NB4 (cell line): Measurements from ENCODE around the gene WDR11.

Source experiments
- DNase-seq: peaks from one replicate; pipeline ENCODE4 v3.0.0; 2010; ENCODE audit warnings: low read depth
- H3K4me3 ChIP-seq: one replicate; pipeline ENCODE4 v1.5.1; 2011; ENCODE audit warnings: mild to moderate bottlenecking, low read depth, low read length, moderate library complexity
- CTCF ChIP-seq: IDR thresholded peaks from one replicate; pipeline ENCODE4 v1.5.1; 2012; ENCODE audit warnings: low read depth, low read length
- MYC ChIP-seq: IDR thresholded peaks from 2 replicates; pipeline ENCODE4 v1.6.1; 2011; ENCODE audit warnings: low read depth, low read length
- POLR2A ChIP-seq: IDR thresholded peaks from 2 replicates; pipeline ENCODE4 v1.6.1; 2011; ENCODE audit warnings: mild to moderate bottlenecking; ENCODE audit not compliant: insufficient read length; ENCODE audit errors: extremely low read depth
- TF ChIP-seq, protein P1 (sequence below): IDR thresholded peaks from 2 replicates; pipeline ENCODE4 v1.6.1; 2011; ENCODE audit warnings: low read depth, low read length

WDR11 gene

GRCh38 chr10:120943542-120943941 lies 92.4 kb downstream of the WDR11 start:
- no peak for DNase-seq
- TF ChIP-seq MYC = no peak
- no peak for TF ChIP-seq CTCF
- TF ChIP-seq, protein P1, sequence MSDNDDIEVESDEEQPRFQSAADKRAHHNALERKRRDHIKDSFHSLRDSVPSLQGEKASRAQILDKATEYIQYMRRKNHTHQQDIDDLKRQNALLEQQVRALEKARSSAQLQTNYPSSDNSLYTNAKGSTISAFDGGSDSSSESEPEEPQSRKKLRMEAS = no peak
- no peak for TF ChIP-seq POLR2A
- H3K4me3 ChIP-seq = no peak overlapping the region

- no peak for DNase-seq
- no peak overlapping the region for H3K4me3 ChIP-seq
- no peak for TF ChIP-seq MYC
- no peak for TF ChIP-seq CTCF
- TF ChIP-seq POLR2A = no peak
- TF ChIP-seq, protein P1 = no peak
Observed at GRCh38 chr10:120944586-120945125, 93.5 kb downstream of the WDR11 start.

DNA sequence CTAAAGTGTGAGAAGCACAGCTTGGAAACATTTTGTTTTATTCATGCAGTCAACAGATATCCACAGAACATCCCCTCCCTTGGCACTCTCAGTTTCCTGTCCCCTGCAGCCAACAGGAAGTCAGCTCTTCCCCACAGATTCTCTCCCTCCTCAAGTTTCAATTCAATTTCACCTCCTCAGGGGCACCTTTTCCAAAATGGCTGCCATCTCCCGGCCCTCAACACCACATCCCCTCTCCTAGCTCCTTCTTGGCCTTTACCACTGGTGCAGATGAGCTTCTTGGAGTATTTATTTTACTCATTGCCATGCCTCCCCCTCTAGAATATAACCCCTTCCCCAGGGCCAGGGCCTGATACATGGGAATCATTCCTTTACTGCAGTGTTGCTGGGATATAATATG lies 94.0 kb downstream of the WDR11 start:
- DNase-seq = no peak
- no peak overlapping the region for H3K4me3 ChIP-seq
- TF ChIP-seq POLR2A = no peak
- no peak for TF ChIP-seq CTCF
- no peak for TF ChIP-seq MYC
- TF ChIP-seq, protein P1 = no peak

DNA sequence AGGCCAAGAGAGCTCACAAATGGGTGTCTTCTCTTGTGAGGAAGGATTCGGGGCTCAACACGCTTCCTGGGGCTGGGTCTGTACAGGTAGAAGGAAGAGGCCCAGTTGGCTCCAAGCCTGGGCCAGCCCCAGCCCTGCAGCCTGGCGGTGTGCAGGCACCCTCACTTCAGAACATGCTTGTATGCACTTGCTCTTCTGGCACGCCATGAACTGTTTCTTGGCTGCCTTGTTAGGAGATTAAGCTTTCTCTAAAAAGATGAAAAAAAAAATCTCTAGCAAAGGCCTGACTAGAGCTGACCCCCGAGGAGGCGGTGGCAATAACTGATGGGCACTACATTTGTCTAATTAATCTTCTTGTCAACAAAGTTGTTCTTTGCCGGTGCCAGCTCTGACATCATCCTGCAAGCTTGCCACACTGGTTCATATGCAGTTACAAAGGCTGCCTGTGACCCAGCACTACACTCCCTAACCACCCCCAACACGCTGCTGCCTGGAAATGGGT lies 94.7 kb downstream of the WDR11 start:
- TF ChIP-seq POLR2A = no peak
- no peak for TF ChIP-seq CTCF
- TF ChIP-seq, protein P1 = no peak
- no peak for TF ChIP-seq MYC
- DNase-seq = no peak
- H3K4me3 ChIP-seq = no peak overlapping the region

DNA sequence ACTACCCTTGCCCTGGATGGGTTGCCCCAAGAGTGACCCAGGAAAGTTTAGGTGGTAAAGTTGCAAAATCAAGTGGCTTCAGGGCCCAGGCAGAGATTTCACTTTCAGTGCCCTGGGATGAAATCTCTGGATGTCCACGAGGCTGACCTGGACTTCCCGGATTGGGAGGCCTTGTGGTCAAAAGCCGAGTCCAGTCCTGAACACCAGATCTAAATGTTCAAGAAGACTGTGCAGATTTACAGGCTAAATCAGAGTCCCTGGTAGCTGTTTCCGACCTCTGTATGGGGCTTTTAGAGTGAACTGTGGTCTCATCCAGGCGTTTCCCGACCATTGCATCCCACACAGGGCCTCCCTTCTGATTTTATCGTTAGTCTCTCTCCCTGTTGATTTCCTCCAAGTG lies 95.3 kb downstream of the WDR11 start:
- TF ChIP-seq CTCF (no peak), MYC (no peak), POLR2A (no peak)
- TF ChIP-seq, protein P1 = no peak
- no peak overlapping the region for H3K4me3 ChIP-seq
- no peak for DNase-seq
